Mucosa of descending colon (tissue), 3 donors: Measurements from ENCODE around the gene ATRN. TPM values are rescaled to one million over a fixed set of nuclear protein-coding genes. Genes with fewer than 3 reads are reported as not detected.
"Not testable (repeated sequence)": the region's sequence is repeated elsewhere in the genome, so short reads cannot be mapped to it uniquely, and the experiment has no call there.

ENCODE experiments used
- ATAC-seq: fragments of 200-7000 bp; cut with Tn5 transposase; one replicate; pipeline ENCODE4 v1.9.1; 2020; ENCODE audit warnings: mild to moderate bottlenecking, moderate library complexity
- DNase-seq, 3 donors: peaks; one replicate each; pipeline ENCODE4 v3.0.0-alpha.2; 2020
- H3K36me3 ChIP-seq: fragments of 200-600 bp; one replicate; pipeline ENCODE4 v1.8.0; 2021; ENCODE audit warnings: low read depth, mild to moderate bottlenecking
- H3K4me1 ChIP-seq: fragments of 200-600 bp; one replicate; pipeline ENCODE4 v1.8.0; 2021; ENCODE audit warnings: low read depth, mild to moderate bottlenecking
- H3K4me3 ChIP-seq: fragments of 200-600 bp; one replicate; pipeline ENCODE4 v1.8.0; 2021; ENCODE audit warnings: mild to moderate bottlenecking
- H3K9me3 ChIP-seq: fragments of 200-600 bp; one replicate; pipeline ENCODE4 v1.8.0; 2021; ENCODE audit warnings: mild to moderate bottlenecking
- intact Hi-C, 2 donors: fragments of 100-400 bp; cut with DNase I in 1 of 2; cut with micrococcal nuclease in 1 of 2; formaldehyde crosslinking; loops; one replicate each; pipeline versions ENCODE4 v1.11.0 to v1.11.1; 2022; cut with DNase I, micrococcal nuclease
- total RNA-seq, 3 donors: library from RNA; stranded (reverse); fragmentation: NEBNext Ultra II Directional in 2 of 3; extraction: Animal tissue kit (Norgen Biotek cat#: 25700) in 2 of 3; gene quantifications; one replicate each; pipeline versions ENCODE4 v1.2.1 to v1.2.4, GENCODE V29; 2021 to 2023
- TF ChIP-seq, protein P1 (sequence below): fragments of 200-600 bp; IDR thresholded peaks from one replicate; pipeline ENCODE4 v1.8.0; 2022; ENCODE audit warnings: antibody characterized with exemption, mild to moderate bottlenecking
- donor health status: DM: no; HTN: no; CAD: no; lungs with moderate emphysema.
- donor health status: DM: no; HTN: no; CAD: no.
- donor health status: DM: no; HTN: yes; CAD: no.

Gene ATRN
- total RNA-seq, 3 donors from 2014 or later = 22.1 to 28.2 (median 23.7) TPM

DNA sequence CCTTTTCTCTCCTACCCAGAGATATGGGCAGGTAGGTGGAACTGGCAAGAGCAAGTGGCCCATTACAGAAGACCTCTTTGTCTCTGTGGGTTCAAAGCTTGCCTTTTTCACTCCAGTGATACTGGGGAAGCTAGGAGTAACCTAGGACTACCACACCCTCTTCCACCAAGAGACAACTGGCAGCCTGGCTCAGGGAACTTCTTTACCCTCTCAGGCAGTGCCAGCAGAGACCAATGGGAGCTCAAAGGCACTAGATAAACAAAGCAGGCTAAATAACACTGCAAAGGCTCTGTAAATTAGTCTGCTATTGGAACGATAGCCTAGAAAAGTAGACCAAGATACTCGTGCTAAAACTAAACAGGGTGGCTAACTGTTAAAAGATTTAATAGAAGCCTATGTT lies 32.1 kb downstream of the ATRN start:
- no peak for DNase-seq
- no peaks in the 10 kb centered on the region for H3K36me3 ChIP-seq
- intact Hi-C loops = no loop called here
- no peak overlapping the region for H3K4me3 ChIP-seq
- no peak for ATAC-seq
- H3K9me3 ChIP-seq = no peaks in the 10 kb centered on the region
- TF ChIP-seq, protein P1, sequence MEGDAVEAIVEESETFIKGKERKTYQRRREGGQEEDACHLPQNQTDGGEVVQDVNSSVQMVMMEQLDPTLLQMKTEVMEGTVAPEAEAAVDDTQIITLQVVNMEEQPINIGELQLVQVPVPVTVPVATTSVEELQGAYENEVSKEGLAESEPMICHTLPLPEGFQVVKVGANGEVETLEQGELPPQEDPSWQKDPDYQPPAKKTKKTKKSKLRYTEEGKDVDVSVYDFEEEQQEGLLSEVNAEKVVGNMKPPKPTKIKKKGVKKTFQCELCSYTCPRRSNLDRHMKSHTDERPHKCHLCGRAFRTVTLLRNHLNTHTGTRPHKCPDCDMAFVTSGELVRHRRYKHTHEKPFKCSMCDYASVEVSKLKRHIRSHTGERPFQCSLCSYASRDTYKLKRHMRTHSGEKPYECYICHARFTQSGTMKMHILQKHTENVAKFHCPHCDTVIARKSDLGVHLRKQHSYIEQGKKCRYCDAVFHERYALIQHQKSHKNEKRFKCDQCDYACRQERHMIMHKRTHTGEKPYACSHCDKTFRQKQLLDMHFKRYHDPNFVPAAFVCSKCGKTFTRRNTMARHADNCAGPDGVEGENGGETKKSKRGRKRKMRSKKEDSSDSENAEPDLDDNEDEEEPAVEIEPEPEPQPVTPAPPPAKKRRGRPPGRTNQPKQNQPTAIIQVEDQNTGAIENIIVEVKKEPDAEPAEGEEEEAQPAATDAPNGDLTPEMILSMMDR = no peak
- H3K4me1 ChIP-seq = no peaks in the 10 kb centered on the region

DNA sequence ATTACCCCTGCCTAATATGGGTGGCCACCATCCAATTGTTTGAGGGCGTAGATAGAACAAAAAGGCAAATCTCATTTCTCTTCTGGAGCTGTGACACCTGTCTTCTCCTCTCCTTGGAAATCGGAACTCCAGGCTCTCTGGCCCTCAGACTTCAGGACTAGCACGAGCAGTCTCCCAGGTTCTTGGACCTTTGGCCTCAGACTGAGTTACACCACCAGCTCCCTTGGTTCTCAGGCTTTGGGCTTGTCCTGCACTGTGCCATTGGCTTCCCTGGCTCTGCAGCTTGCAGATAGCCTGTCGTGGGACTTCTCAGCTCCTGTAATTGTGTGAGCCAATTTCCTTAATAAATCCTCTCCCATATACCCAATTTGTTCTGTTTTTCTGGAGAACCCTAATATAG lies 34.3 kb downstream of the ATRN start:
- intact Hi-C loops = no loop called here
- Histone ChIP-seq H3K4me3 (no peak overlapping the region), H3K36me3 (no peaks in the 10 kb centered on the region), H3K4me1 (no peaks in the 10 kb centered on the region), H3K9me3 (no peaks in the 10 kb centered on the region)
- ATAC-seq = no peak
- no peak for DNase-seq
- TF ChIP-seq, protein P1 = no peak

DNA sequence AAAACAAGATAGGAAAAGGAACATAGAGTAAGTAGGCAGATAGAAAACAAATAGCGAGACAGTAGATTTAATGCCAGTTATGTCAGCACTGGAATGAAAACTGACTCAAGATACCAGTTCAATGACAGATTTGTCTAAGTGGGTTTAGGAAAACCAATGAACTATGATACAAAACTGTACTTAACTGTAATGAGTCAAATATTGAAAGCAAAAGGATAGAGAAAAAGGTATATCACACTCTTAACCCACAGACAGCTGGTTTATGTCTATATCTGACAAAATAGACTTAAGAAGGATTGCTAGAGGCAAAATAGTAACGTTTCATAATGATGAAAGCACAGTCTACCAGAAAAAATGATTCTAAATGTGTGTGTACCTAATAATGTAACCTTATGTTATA lies 38.2 kb downstream of the ATRN start:
- TF ChIP-seq, protein P1 = no peak
- intact Hi-C loops = no loop called here
- peaks cover 5% of the 10 kb centered on the region for H3K4me1 ChIP-seq
- ATAC-seq (no peak), DNase-seq (no peak)
- H3K36me3 ChIP-seq = no peaks in the 10 kb centered on the region
- no peak overlapping the region for H3K4me3 ChIP-seq
- H3K9me3 ChIP-seq = no peaks in the 10 kb centered on the region

DNA sequence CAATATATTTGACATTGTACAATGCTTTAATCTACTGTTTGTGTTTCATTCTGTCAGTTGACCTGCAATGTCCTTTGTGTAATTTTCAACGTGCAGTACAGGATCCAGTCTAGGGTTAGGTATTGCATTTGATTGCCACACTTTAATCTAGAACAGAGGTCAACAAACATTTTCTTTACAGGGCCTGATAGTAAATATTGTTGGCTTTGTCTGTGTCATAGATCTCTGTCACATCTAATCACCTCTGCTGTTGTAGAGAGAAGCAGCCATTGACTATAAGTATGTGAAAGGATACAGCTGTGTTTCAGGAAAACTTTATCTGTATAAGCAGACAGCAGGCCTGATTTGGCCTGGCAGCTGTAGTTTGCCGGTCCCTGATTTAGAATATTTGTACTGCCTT lies 39.3 kb downstream of the ATRN start:
- Histone ChIP-seq H3K4me1 (peaks cover 5% of the 10 kb centered on the region), H3K36me3 (no peaks in the 10 kb centered on the region), H3K9me3 (no peaks in the 10 kb centered on the region), H3K4me3 (no peak overlapping the region)
- intact Hi-C loops = no loop called here
- TF ChIP-seq, protein P1 = no peak
- peak; percentile 53 for ATAC-seq
- DNase-seq = no peak

DNA sequence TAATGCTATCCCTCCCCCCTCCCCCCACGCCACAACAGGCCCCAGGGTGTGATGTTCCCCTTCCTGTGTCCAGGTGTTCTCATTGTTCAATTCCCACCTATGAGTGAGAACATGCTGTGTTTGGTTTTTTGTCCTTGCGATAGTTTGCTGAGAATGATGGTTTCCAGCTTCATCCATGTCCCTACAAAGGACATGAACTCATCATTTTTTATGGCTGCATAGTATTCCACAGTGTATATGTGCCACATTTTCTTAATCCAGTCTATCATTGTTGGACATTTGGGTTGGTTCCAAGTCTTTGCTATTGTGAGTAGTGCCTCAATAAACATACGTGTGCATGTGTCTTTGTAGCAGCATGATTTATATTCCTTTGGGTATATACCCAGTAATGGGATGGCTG lies 41.4 kb downstream of the ATRN start:
- H3K4me1 ChIP-seq, H3K36me3 ChIP-seq, H3K9me3 ChIP-seq, ATAC-seq, DNase-seq, H3K4me3 ChIP-seq, intact Hi-C loops: not testable (repeated sequence)

DNA sequence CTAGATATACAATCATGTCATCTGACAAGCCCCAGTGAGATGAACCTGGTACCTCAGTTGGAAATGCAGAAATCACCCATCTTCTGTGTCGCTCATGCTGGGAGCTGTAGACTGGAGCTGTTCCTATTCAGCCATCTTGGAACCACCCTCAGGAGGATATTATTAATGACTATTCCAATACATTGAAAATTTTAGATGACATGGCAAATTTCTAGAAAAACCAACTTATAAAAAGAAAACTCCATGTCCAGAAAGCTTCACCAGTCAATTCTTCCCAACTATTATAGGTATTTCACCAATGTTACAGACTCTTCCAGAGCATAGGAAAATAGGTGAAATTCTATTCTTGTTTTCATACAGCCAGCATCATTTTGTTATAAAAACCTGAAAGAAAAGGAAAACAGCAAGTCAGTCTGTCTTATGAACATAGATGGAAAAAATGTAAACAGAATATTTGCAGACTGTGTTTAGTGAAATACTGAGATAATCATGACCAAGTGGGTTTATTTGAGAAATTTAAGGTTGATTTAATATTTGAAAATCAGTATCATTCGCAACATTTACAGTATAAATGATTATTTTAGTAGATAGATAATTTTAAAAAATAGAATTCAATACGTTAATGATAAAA lies 43.3 kb downstream of the ATRN start:
- Histone ChIP-seq H3K9me3 (no peaks in the 10 kb centered on the region), H3K4me3 (no peak overlapping the region), H3K36me3 (no peaks in the 10 kb centered on the region), H3K4me1 (peaks cover 5% of the 10 kb centered on the region)
- ATAC-seq (no peak), DNase-seq (no peak)
- intact Hi-C loops = no loop called here
- TF ChIP-seq, protein P1 = no peak
